Measurements from ENCODE around the gene UBE4B.

GRCh38 chr1:10022656-10023055 lies 10.1 kb upstream of the UBE4B start:
- TF ChIP-seq CTCF (IDR thresholded peaks at IDR 0.05) (no peak), EZH2 (IDR thresholded peaks at IDR 0.05; ENCODE audit: borderline replicate concordance, insufficient read depth, low read depth, low read length, poor library complexity, severe bottlenecking) (no peak)

Measured in B cell (primary cell).